BLaER1 treated with 17β-estradiol and CSF1 and Interleukin-3, amounts not matched to agents 10 nM and 100 nM (cell line): Measurements from ENCODE around the gene IQCK.
"Not testable (repeated sequence)": the region's sequence is repeated elsewhere in the genome, so short reads cannot be mapped to it uniquely, and the experiment has no call there.

ENCODE experiments used
- H3K27ac ChIP-seq, 11 experiments: shearing (Covaris generic); formaldehyde crosslinking; 2 replicates each; pipeline ENCODE4 v1.8.1; 2022
- H3K27me3 ChIP-seq, 11 experiments: shearing (Covaris generic); formaldehyde crosslinking; 2 replicates each; pipeline ENCODE4 v1.8.1; 2022
- H3K36me3 ChIP-seq, 11 experiments: shearing (Covaris generic); formaldehyde crosslinking; 2 replicates each; pipeline ENCODE4 v1.8.1; 2022
- H3K4me1 ChIP-seq, 10 experiments: shearing (Covaris generic); formaldehyde crosslinking; 2 replicates each; pipeline ENCODE4 v1.8.1; 2022
- H3K4me2 ChIP-seq, 11 experiments: shearing (Covaris generic); formaldehyde crosslinking; 2 replicates each; pipeline ENCODE4 v1.8.1; 2022
- H3K4me3 ChIP-seq, 10 experiments: shearing (Covaris generic); formaldehyde crosslinking; 2 replicates each; pipeline ENCODE4 v1.8.1; 2022
- H3K9ac ChIP-seq, 11 experiments: shearing (Covaris generic); formaldehyde crosslinking; 2 replicates each; pipeline ENCODE4 v1.8.1; 2022
- H3K9me3 ChIP-seq, 11 experiments: shearing (Covaris generic); formaldehyde crosslinking; replicated peaks in 1 of 11; 2 replicates each; pipeline ENCODE4 v1.8.1; 2022
- H4K20me1 ChIP-seq, 11 experiments: shearing (Covaris generic); formaldehyde crosslinking; 2 replicates each; pipeline ENCODE4 v1.8.1; 2022
- Cebpa-rat ChIP-seq, 11 experiments: shearing (Covaris generic); IDR thresholded peaks; 2 replicates each; pipeline ENCODE4 v1.8.1; 2022

Gene IQCK

GRCh38 chr16:19781226-19781625 lies 63.2 kb downstream of the IQCK start:
- H3K4me3 ChIP-seq = no peak overlapping the region
- H4K20me1 ChIP-seq = no peaks in the 10 kb centered on the region
- H3K27ac ChIP-seq = no peak overlapping the region
- no peak for TF ChIP-seq Cebpa-rat (IDR thresholded peaks at IDR 0.05)
- no peak overlapping the region for H3K4me2 ChIP-seq
- H3K9ac ChIP-seq = no peak overlapping the region
- H3K9me3 ChIP-seq = no peaks in the 10 kb centered on the region
- H3K36me3 ChIP-seq = no peaks in the 10 kb centered on the region
- peaks cover 19 to 36% (median 27%) of the 10 kb centered on the region in 10 experiments for H3K4me1 ChIP-seq
- H3K27me3 ChIP-seq = no peaks in the 10 kb centered on the region

DNA sequence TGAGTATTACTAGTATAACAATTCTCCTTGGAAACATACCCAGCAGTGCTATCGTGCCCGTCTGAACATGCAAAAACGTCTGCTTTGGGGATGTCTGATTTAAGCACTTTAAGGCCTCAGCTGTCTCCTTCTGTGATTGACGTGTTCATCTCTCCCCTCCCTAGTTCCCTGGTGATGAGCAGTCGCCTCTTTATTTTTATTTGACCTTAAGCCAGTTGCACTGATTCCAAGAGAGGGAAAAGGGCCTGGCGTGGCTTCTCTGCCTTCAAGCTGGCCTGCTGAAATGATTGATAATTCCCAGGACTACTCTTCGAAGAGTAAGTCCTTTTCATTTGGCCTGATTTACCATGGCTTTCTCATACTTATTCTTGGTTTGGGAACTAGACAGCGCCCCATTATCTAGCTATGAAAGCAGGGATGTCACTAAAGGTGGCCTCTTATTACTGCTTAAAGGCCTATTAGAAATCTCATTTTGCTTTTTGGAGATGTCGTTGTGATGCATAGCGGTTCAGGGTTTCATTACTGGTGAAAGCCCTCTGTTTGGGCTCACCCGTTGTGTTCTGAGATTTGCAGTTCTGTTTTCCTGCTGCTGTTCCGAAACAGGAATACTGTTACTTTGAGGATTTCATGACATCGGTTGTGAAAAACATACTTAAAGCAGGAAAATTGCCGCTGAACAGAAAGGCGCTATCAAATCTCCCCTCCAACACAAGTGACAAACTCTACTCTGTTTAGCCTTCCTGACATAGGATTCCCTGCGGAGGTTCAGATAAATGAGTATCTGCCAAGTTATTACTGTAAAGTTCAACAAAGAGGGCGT lies 65.5 kb downstream of the IQCK start:
- H3K27ac ChIP-seq = no peak overlapping the region

DNA sequence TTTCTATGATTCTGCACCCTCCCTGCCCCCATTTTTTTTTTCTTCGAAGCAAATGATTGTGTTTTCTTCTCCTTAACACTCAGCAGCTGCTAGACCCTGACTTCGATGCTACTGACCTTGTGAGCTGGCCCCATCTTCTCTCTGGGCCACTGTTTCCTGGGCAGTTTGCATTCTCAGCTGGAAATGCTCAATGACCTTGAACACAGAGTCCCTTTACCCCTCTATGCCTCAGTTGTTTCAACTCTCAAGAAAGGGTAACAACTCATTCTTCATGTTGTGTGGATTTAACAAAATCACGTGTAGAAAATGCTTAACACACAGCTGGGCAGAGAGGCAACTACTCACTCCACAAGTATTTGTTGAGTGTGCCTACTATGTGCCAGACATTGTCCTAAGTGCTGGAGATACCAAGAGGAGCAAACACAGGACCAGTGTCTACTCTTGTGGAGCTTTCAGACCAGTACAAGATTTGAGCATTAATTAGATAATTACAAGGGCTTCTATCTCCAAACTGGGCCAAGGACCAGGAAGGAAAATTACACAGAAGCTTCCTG lies 66.2 kb downstream of the IQCK start:
- Histone ChIP-seq H3K9ac (no peak overlapping the region), H3K9me3 (no peaks in the 10 kb centered on the region), H3K4me3 (no peak overlapping the region)

More for the DNA sequence above, 65.5 kb downstream of the IQCK start:
- Histone ChIP-seq H3K4me3 (no peak overlapping the region), H3K36me3 (no peaks in the 10 kb centered on the region), H3K9me3 (no peaks in the 10 kb centered on the region), H3K4me1 (peaks cover 0 to 13% (median 4%) of the 10 kb centered on the region in 10 experiments; a peak in 12 of 20 replicates), H3K27me3 (no peaks in the 10 kb centered on the region), H3K9ac (no peak overlapping the region), H4K20me1 (no peaks in the 10 kb centered on the region), H3K4me2 (no peak overlapping the region)
- no peak for TF ChIP-seq Cebpa-rat (IDR thresholded peaks at IDR 0.05)

DNA sequence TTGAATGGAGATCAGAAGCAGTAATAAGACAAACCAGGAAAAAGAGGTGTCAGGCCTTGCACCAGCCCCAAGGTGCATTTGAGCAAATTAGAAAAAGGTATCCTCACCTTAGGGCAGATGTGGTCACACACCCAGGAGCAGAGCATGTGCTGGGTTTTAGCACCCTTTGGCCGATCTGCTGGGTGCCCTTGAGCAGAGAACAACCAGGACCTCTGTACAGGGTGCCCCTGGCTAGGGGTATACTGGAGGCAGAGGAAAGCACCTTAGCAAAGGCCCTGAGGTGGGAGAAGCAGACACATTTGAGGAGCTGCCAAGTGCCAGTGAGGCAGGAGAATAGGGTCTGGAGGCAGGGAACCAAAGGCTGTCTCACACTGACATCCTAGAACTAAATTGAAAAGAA lies 67.0 kb downstream of the IQCK start:
- Histone ChIP-seq H3K4me1 (peaks cover 0 to 6% (median 0%) of the 10 kb centered on the region in 10 experiments; a peak in 3 of 20 replicates), H4K20me1 (no peaks in the 10 kb centered on the region), H3K4me3 (no peak overlapping the region), H3K9ac (no peak overlapping the region), H3K27ac (no peak overlapping the region), H3K36me3 (no peaks in the 10 kb centered on the region), H3K9me3 (no peaks in the 10 kb centered on the region), H3K27me3 (no peaks in the 10 kb centered on the region), H3K4me2 (no peak overlapping the region)
- no peak for TF ChIP-seq Cebpa-rat (IDR thresholded peaks at IDR 0.05)

More for the DNA sequence above, 66.2 kb downstream of the IQCK start:
- no peak overlapping the region for H3K27ac ChIP-seq
- H3K4me2 ChIP-seq = no peak overlapping the region
- H3K36me3 ChIP-seq = no peaks in the 10 kb centered on the region
- H3K4me1 ChIP-seq = peaks cover 0 to 6% (median 0%) of the 10 kb centered on the region in 10 experiments; a peak in 3 of 20 replicates
- no peak for TF ChIP-seq Cebpa-rat (IDR thresholded peaks at IDR 0.05)
- H3K27me3 ChIP-seq = no peaks in the 10 kb centered on the region
- H4K20me1 ChIP-seq = no peaks in the 10 kb centered on the region

DNA sequence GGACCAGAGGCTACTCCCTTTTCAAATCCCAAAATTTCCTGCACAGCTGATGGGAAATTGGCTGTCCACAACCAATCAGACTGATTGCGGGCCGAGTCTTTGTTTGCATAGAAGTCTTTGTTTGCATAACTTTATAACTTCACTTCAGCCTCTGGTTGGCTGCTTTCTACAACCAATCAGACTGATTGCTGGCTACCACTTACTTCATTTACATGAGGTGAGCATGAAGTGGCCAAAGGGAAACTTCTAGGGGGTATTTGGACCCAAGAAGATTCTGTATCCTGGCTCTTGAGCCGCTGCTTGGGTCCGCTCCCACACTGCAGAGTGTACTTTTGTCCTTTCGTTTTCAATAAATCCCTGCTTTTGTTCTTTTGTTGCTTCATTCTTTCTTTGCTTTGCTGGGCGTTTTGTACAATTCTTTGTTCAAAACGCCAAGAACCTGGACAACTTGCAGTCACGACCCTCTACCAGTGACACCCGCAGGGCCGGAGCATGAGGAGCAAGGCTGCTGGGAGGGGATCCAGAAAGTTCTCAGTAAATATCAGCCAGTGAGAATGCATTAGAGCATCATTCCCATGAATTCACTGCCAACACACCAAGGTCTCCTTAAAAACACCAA lies 67.5 kb downstream of the IQCK start:
- H3K4me1 ChIP-seq = peaks cover 0 to 6% (median 0%) of the 10 kb centered on the region in 10 experiments; a peak in 2 of 20 replicates
- H3K4me2 ChIP-seq = no peak overlapping the region
- no peaks in the 10 kb centered on the region for H3K9me3 ChIP-seq
- no peak overlapping the region for H3K27ac ChIP-seq
- H3K4me3 ChIP-seq = no peak overlapping the region
- no peaks in the 10 kb centered on the region for H4K20me1 ChIP-seq
- H3K9ac ChIP-seq = no peak overlapping the region
- H3K27me3 ChIP-seq = no peaks in the 10 kb centered on the region
- TF ChIP-seq Cebpa-rat (IDR thresholded peaks at IDR 0.05) = no peak
- H3K36me3 ChIP-seq = no peaks in the 10 kb centered on the region

- not testable (repeated sequence) for H3K4me2 ChIP-seq, H3K27me3 ChIP-seq, H4K20me1 ChIP-seq, H3K4me3 ChIP-seq, H3K9ac ChIP-seq, H3K36me3 ChIP-seq, H3K27ac ChIP-seq
- peaks cover 19 to 29% (median 23%) of the 10 kb centered on the region in 10 experiments for H3K4me1 ChIP-seq
- H3K9me3 ChIP-seq = peaks cover 12 to 16% (median 13%) of the 10 kb centered on the region in 11 experiments
Measured at GRCh38 chr16:19801369-19801768, 83.3 kb downstream of the IQCK start.

DNA sequence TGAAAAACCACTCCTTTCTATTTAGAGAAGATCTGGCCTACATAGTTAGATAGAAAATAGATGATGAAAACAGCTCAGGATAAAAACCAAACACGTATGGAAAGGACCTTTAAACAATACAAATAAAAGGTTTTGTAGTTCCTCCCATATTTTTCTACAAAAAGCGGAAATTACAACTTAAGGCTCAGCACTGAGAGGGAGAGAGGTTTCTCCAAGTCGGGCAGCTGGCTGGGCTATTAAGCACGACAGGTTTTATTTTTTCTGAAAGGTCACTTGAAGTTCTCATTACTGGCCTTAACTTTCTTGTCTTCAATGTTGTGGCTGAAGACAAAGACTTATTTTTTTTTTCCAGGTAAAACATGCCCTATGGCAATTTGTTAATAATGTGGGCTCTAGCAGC lies 83.8 kb downstream of the IQCK start:
- H3K4me3 ChIP-seq, H4K20me1 ChIP-seq, H3K36me3 ChIP-seq, H3K9ac ChIP-seq, H3K27ac ChIP-seq, H3K27me3 ChIP-seq, H3K4me2 ChIP-seq: not testable (repeated sequence)
- Histone ChIP-seq H3K4me1 (peaks cover 19 to 29% (median 23%) of the 10 kb centered on the region in 10 experiments), H3K9me3 (peaks cover 12 to 18% (median 15%) of the 10 kb centered on the region in 11 experiments)

- Histone ChIP-seq H3K9me3 (peaks cover 12 to 22% (median 19%) of the 10 kb centered on the region in 11 experiments), H3K4me3 (no peak overlapping the region), H3K4me1 (peaks cover 19 to 31% (median 25%) of the 10 kb centered on the region in 10 experiments), H3K4me2 (peak overlapping the region in 3 of 11 experiments; percentile 0 to 84 (median 10); a peak in 2 of 22 replicates), H3K27ac (peak overlapping the region in 3 of 11 experiments; percentile 5 to 91 (median 84); a peak in 2 of 22 replicates), H3K9ac (no peak overlapping the region), H3K27me3 (no peaks in the 10 kb centered on the region), H3K36me3 (peaks cover 0 to 4% (median 0%) of the 10 kb centered on the region in 11 experiments; a peak in 2 of 22 replicates), H4K20me1 (no peaks in the 10 kb centered on the region)
- TF ChIP-seq Cebpa-rat (IDR thresholded peaks at IDR 0.05) = no peak
Measured at GRCh38 chr16:19802612-19803011, 84.5 kb downstream of the IQCK start.
